Uterus (tissue), 4 donors: ENCODE results near the gene GORAB. TPM values are rescaled to one million over a fixed set of nuclear protein-coding genes. Genes with fewer than 3 reads are reported as not detected.

Experiments
- DNase-seq, 2 donors: peaks; one replicate each; pipeline ENCODE4 v3.0.0-alpha.2; 2019 to 2020
- H3K27ac ChIP-seq, 2 donors: fragments of 200-600 bp; sonication (generic); 1 replicate in 1 of 2; 2 replicates in 1 of 2; pipeline ENCODE4 v1.5.1; 2016 to 2018
- H3K27me3 ChIP-seq, 2 donors: fragments of 200-600 bp; sonication (generic); one replicate each; pipeline ENCODE4 v1.5.1; 2018 to 2019; ENCODE audit warnings: control low read depth in 1 of 2
- H3K36me3 ChIP-seq, 2 donors: fragments of 200-600 bp; sonication (generic); one replicate each; pipeline ENCODE4 v1.5.1; 2019; ENCODE audit warnings: control low read depth in 1 of 2
- H3K4me1 ChIP-seq, 2 donors: fragments of 200-600 bp; sonication (generic); one replicate each; pipeline ENCODE4 v1.5.1; 2018 to 2019; ENCODE audit warnings: control low read depth in 1 of 2
- H3K4me3 ChIP-seq, 2 donors: fragments of 200-600 bp; sonication (generic); 1 replicate in 1 of 2; 2 replicates in 1 of 2; pipeline ENCODE4 v1.5.1; 2018 to 2019; ENCODE audit warnings: mild to moderate bottlenecking in 1 of 2
- H3K9me3 ChIP-seq, 2 donors: fragments of 200-600 bp; sonication (generic); one replicate each; pipeline ENCODE4 v1.5.1; 2019; ENCODE audit warnings: control low read depth in 1 of 2
- CTCF ChIP-seq, 4 experiments: fragments of 200-600 bp in 2 of 4; fragments of 450-650 bp in 2 of 4; sonication (generic) in 2 of 4; IDR thresholded peaks; one replicate each; pipeline ENCODE4 v1.5.1; 2016 to 2019; ENCODE audit warnings: antibody characterized with exemption in 4 of 4, mild to moderate bottlenecking in 2 of 4, moderate library complexity in 1 of 4
- POLR2A ChIP-seq, 2 donors: fragments of 450-650 bp; IDR thresholded peaks; one replicate each; pipeline ENCODE4 v1.6.1; 2016; ENCODE audit warnings: antibody characterized with exemption in 2 of 2, mild to moderate bottlenecking in 1 of 2, moderate library complexity in 1 of 2
- intact Hi-C: fragments of 100-400 bp; cut with DNase I; formaldehyde crosslinking; loops from one replicate; pipeline ENCODE4 v1.15.1; 2023; ENCODE audit warnings: low total_unique reads
- total RNA-seq, 4 donors: library from RNA; depleted of rRNA in 3 of 4; stranded (reverse); fragments of >200 nt in 3 of 4; gene quantifications; one replicate each; pipeline versions ENCODE4 v1.1.0 to v1.2.4, GENCODE V29; 2014 to 2023
- donor health status: DM: yes; HTN: yes; CAD: no.

Gene GORAB
- total RNA-seq, 4 donors from 2014 or later = 3.1 to 26.9 (median 10.6) TPM

GRCh38 chr1:170495006-170495405 is 37.0 kb upstream of the GORAB start:
- H3K4me3 ChIP-seq = no peak overlapping the region
- intact Hi-C loops = no loop called here

GRCh38 chr1:170498876-170499275 is 33.1 kb upstream of the GORAB start:
- H3K27me3 ChIP-seq = no peaks in the 10 kb centered on the region
- no peak overlapping the region for H3K27ac ChIP-seq
- no peak for DNase-seq
- H3K36me3 ChIP-seq = no peaks in the 10 kb centered on the region
- no peak overlapping the region for H3K4me3 ChIP-seq
- TF ChIP-seq POLR2A (IDR thresholded peaks at IDR 0.05) (no peak), CTCF (IDR thresholded peaks at IDR 0.05) (no peak)
- intact Hi-C loops = no loop called here
- no peaks in the 10 kb centered on the region for H3K4me1 ChIP-seq
- no peaks in the 10 kb centered on the region for H3K9me3 ChIP-seq

More at GRCh38 chr1:170495006-170495405, 37.0 kb upstream of the GORAB start:
- no peak for TF ChIP-seq CTCF (IDR thresholded peaks at IDR 0.05)
- no peak for TF ChIP-seq POLR2A (IDR thresholded peaks at IDR 0.05)
- no peak overlapping the region for H3K27ac ChIP-seq
- H3K4me1 ChIP-seq = no peaks in the 10 kb centered on the region
- H3K27me3 ChIP-seq = no peaks in the 10 kb centered on the region
- H3K36me3 ChIP-seq = no peaks in the 10 kb centered on the region
- H3K9me3 ChIP-seq = no peaks in the 10 kb centered on the region
- no peak for DNase-seq

- H3K9me3 ChIP-seq = no peaks in the 10 kb centered on the region
- H3K4me3 ChIP-seq = no peak overlapping the region
- no peaks in the 10 kb centered on the region for H3K36me3 ChIP-seq
- H3K27ac ChIP-seq = no peak overlapping the region
- DNase-seq = no peak
- H3K27me3 ChIP-seq = no peaks in the 10 kb centered on the region
- TF ChIP-seq POLR2A (IDR thresholded peaks at IDR 0.05) = no peak
- TF ChIP-seq CTCF (IDR thresholded peaks at IDR 0.05) = no peak
- no peaks in the 10 kb centered on the region for H3K4me1 ChIP-seq
- intact Hi-C loops = no loop called here
Observed at GRCh38 chr1:170503665-170504064, 28.3 kb upstream of the GORAB start.

GRCh38 chr1:170510163-170510562 is 21.8 kb upstream of the GORAB start:
- Histone ChIP-seq H3K4me1 (no peaks in the 10 kb centered on the region), H3K4me3 (no peak overlapping the region), H3K27ac (no peak overlapping the region), H3K27me3 (no peaks in the 10 kb centered on the region), H3K36me3 (no peaks in the 10 kb centered on the region), H3K9me3 (no peaks in the 10 kb centered on the region)
- intact Hi-C loops = no loop called here
- DNase-seq = no peak
- TF ChIP-seq CTCF (IDR thresholded peaks at IDR 0.05) = no peak
- no peak for TF ChIP-seq POLR2A (IDR thresholded peaks at IDR 0.05)

GRCh38 chr1:170511038-170511437 is 20.9 kb upstream of the GORAB start:
- Histone ChIP-seq H3K4me3 (no peak overlapping the region), H3K36me3 (no peaks in the 10 kb centered on the region), H3K27me3 (no peaks in the 10 kb centered on the region), H3K4me1 (no peaks in the 10 kb centered on the region), H3K9me3 (no peaks in the 10 kb centered on the region), H3K27ac (no peak overlapping the region)
- intact Hi-C loops = no loop called here
- no peak for DNase-seq
- TF ChIP-seq CTCF (IDR thresholded peaks at IDR 0.05) (no peak), POLR2A (IDR thresholded peaks at IDR 0.05) (no peak)
